ENCODE results near the gene PICK1.

The PICK1 gene

GRCh38 chr22:38030311-38031133 is 26.7 kb upstream of the PICK1 start:
- DNase-seq (ENCODE audit: extremely low spot score), result no peak
- POLR2A ChIA-PET, result no interaction called here
- TF ChIP-seq CTCF (IDR thresholded peaks at IDR 0.05; ENCODE audit: control extremely low read depth, extremely low read depth, low read depth, missing control alignments), result no peak
- CTCF ChIA-PET, result interaction anchor here (3.7 kb wide), 1 partner anchor 22 kb away, joined by 14 read pairs; no protein-coding TSS in a partner anchor

GRCh38 chr22:38031491-38031890 is 25.7 kb upstream of the PICK1 start:
- no peak for DNase-seq (ENCODE audit: extremely low spot score)
- ChIA-PET POLR2A (interaction anchor here (0.5 kb wide), 1 partner anchor 452 kb away, joined by 3 read pairs; the partner anchor contains the start of gene LGALS2), CTCF (interaction anchor here (3.7 kb wide), 1 partner anchor 21 kb away, joined by 14 read pairs; no protein-coding TSS in a partner anchor)
- no peak for TF ChIP-seq CTCF (IDR thresholded peaks at IDR 0.05; ENCODE audit: control extremely low read depth, extremely low read depth, low read depth, missing control alignments)

GRCh38 chr22:38032681-38033521 is 24.3 kb upstream of the PICK1 start:
- ChIA-PET CTCF (interaction anchor here (3.7 kb wide), 1 partner anchor 20 kb away, joined by 14 read pairs; no protein-coding TSS in a partner anchor), POLR2A (no interaction called here)
- no peak for DNase-seq (ENCODE audit: extremely low spot score)
- TF ChIP-seq CTCF (IDR thresholded peaks at IDR 0.05; ENCODE audit: control extremely low read depth, extremely low read depth, low read depth, missing control alignments), result no peak

GRCh38 chr22:38033522-38034277 is 23.5 kb upstream of the PICK1 start:
- POLR2A ChIA-PET, result interaction anchor here (0.6 kb wide), 1 partner anchor 1403 kb away, joined by 3 read pairs; no protein-coding TSS in a partner anchor
- no peak for DNase-seq (ENCODE audit: extremely low spot score)
- TF ChIP-seq CTCF (IDR thresholded peaks at IDR 0.05; ENCODE audit: control extremely low read depth, extremely low read depth, low read depth, missing control alignments), result no peak
- CTCF ChIA-PET, result interaction anchor here (1.4 kb wide), 1 partner anchor 19 kb away, joined by 5 read pairs; no protein-coding TSS in a partner anchor

GRCh38 chr22:38034278-38034882 is 22.8 kb upstream of the PICK1 start:
- peak; percentile 61 for DNase-seq (ENCODE audit: extremely low spot score)
- ChIA-PET CTCF (interaction anchor here (1.4 kb wide), 1 partner anchor 18 kb away, joined by 5 read pairs; no protein-coding TSS in a partner anchor), POLR2A (no interaction called here)
- no peak for TF ChIP-seq CTCF (IDR thresholded peaks at IDR 0.05; ENCODE audit: control extremely low read depth, extremely low read depth, low read depth, missing control alignments)
